Measurements from ENCODE around the gene ADAMTS16. TPM values are rescaled to one million over a fixed set of nuclear protein-coding genes. Genes with fewer than 3 reads are reported as not detected.

ADAMTS16 gene
- total and polyA plus RNA-seq, 9 of the 15 experiments (the other 6 are each of a cell fraction or from before 2014, with no cell fraction given) = not detected

DNA sequence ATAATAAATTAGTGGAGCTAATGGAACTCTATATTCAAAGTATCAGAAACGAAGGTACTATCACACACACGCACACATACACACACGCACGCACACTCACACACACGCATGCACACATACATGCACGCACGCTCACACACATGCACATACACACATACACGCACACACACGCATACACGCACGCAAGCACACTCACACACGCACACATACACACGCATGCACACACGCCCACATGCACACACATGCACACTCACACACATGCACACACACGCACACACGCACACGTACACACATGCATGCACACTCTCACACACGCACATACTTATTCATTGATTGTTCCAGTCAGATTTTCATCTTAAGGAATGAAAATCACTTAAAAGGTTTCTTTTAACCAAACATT is 212.5 kb downstream of the ADAMTS16 start (continued):
- TF ChIP-seq TRIM24 (IDR thresholded peaks at IDR 0.05) (0 out of 4 replicates have a peak, but pooled peaks of 1 of the 2 experiments have one; percentile 20), SREBF2 (CRISPR knock-in tag; IDR thresholded peaks at IDR 0.05) (no peak), ZNF408 (CRISPR knock-in tag; IDR thresholded peaks at IDR 0.05; ENCODE audit: low read depth) (no peak)

DNA sequence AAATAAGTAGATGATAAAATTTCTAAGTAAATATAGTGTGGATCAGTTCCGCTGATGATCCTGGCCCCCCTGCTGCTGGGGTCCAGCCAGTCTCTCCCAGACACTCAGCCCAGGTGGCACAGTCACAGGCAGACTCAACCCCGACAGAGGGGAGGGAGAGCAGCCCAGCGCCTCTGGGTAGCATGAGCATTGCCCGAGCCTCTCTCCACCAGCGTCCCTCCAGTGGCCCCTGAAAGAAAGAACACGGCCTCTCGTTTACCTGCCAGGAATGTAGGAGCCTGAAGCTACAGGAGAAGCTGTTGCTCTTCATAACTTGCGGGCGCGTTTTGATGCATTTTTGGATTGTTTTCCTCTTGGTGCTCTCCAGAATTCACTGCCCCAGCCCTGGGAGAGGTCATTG is 213.6 kb downstream of the ADAMTS16 start:
- H3K27ac ChIP-seq (ENCODE audit: extremely low read depth, low read depth, low read length) = no peak overlapping the region
- H4K20me1 ChIP-seq (replicated peaks; ENCODE audit: control insufficient read depth, insufficient read depth, low read length) = no peaks in the 10 kb centered on the region
- no peaks in the 10 kb centered on the region for H3K79me2 ChIP-seq (ENCODE audit: control insufficient read depth, insufficient read depth, low read length)
- no peak overlapping the region for H3K9ac ChIP-seq (ENCODE audit: insufficient read depth in 1 of 2, low read depth in 2 of 2, low read length in 2 of 2)
- intact Hi-C loops (cut with micrococcal nuclease) = no loop called here
- peaks cover 0 to 28% of the 10 kb centered on the region in 2 experiments; a peak in 3 of 5 replicates for H3K4me1 ChIP-seq (replicated peaks in 1 of 2; ENCODE audit: control insufficient read depth in 2 of 2, insufficient read depth in 2 of 2, low read length in 2 of 2)
- H2AFZ ChIP-seq (ENCODE audit: low read depth, low read length) = 0 out of 2 replicates have a peak overlapping the region, but pooled peaks have one; percentile 1
- ChIA-PET CTCF (ENCODE audit: low intra/inter-chr PET ratio) (no interaction called here), POLR2A (no interaction called here)
- WGBS (ENCODE audit: insufficient coverage, low coverage, missing lambda C conversion rate) = 8% methylated on average over 10 of the region's 10 CpGs
- TF ChIP-seq, protein P1, sequence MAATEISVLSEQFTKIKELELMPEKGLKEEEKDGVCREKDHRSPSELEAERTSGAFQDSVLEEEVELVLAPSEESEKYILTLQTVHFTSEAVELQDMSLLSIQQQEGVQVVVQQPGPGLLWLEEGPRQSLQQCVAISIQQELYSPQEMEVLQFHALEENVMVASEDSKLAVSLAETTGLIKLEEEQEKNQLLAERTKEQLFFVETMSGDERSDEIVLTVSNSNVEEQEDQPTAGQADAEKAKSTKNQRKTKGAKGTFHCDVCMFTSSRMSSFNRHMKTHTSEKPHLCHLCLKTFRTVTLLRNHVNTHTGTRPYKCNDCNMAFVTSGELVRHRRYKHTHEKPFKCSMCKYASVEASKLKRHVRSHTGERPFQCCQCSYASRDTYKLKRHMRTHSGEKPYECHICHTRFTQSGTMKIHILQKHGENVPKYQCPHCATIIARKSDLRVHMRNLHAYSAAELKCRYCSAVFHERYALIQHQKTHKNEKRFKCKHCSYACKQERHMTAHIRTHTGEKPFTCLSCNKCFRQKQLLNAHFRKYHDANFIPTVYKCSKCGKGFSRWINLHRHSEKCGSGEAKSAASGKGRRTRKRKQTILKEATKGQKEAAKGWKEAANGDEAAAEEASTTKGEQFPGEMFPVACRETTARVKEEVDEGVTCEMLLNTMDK (IDR thresholded peaks at IDR 0.05; ENCODE audit: borderline replicate concordance, insufficient read depth, low read depth, low read length, poor library complexity, severe bottlenecking) = no peak
- no peak for TF ChIP-seq RBM22 (IDR thresholded peaks at IDR 0.05; ENCODE audit: low read depth, low read length, poor library complexity, severe bottlenecking)
- no peak for TF ChIP-seq MAFF (IDR thresholded peaks at IDR 0.05; ENCODE audit: low read length)
- no peak for TF ChIP-seq SMAD4 (CRISPR knock-in tag; conservative IDR thresholded peaks at IDR 0.05)
- no peak for TF ChIP-seq ZNF134 (CRISPR knock-in tag; conservative IDR thresholded peaks at IDR 0.05)
- no peak for TF ChIP-seq DPF2 (IDR thresholded peaks at IDR 0.05)
- no peak for TF ChIP-seq POLR2A (conservative IDR thresholded peaks at IDR 0.05)
- TF ChIP-seq ZNF778 (CRISPR knock-in tag; IDR thresholded peaks at IDR 0.05) = no peak
- TF ChIP-seq, protein P2, sequence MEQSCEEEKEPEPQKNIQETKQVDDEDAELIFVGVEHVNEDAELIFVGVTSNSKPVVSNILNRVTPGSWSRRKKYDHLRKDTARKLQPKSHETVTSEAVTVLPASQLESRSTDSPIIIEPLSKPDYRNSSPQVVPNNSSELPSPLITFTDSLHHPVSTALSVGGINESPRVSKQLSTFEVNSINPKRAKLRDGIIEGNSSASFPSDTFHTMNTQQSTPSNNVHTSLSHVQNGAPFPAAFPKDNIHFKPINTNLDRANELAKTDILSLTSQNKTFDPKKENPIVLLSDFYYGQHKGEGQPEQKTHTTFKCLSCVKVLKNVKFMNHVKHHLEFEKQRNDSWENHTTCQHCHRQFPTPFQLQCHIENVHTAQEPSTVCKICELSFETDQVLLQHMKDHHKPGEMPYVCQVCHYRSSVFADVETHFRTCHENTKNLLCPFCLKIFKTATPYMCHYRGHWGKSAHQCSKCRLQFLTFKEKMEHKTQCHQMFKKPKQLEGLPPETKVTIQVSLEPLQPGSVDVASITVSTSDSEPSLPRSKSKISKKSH (CRISPR knock-in tag; IDR thresholded peaks at IDR 0.05) = no peak
- TF ChIP-seq ZNF140 (CRISPR knock-in tag; IDR thresholded peaks at IDR 0.05) = no peak
- TF ChIP-seq ZKSCAN1 (IDR thresholded peaks at IDR 0.05; ENCODE audit: low read depth, low read length) = no peak
- no peak overlapping the region for H3K4me3 ChIP-seq
- no peaks in the 10 kb centered on the region for H3K36me3 ChIP-seq (ENCODE audit: control insufficient read depth, insufficient read depth, low read length)
- no TSS peak for BruUV-seq (replicated peaks)
- no peak overlapping the region for H3K4me2 ChIP-seq (ENCODE audit: insufficient read depth, low read length)
- peaks cover 0 to 11% of the 10 kb centered on the region in 2 experiments; a peak in 1 of 5 replicates for H3K27me3 ChIP-seq (ENCODE audit: control insufficient read depth in 2 of 2, insufficient read depth in 2 of 2, low read length in 2 of 2)
- in situ Hi-C loops (cut with MboI) = no loop called here
- H3K9me1 ChIP-seq (ENCODE audit: control insufficient read depth, insufficient read depth, low read length) = no peaks in the 10 kb centered on the region
- peaks cover 2% of the 10 kb centered on the region; the same call in 1 of the 2 replicates for H3K9me3 ChIP-seq (replicated peaks; ENCODE audit: control insufficient read depth, insufficient read depth, low read depth, low read length)
- DNase-seq (ENCODE audit: extremely low read depth in 1 of 4, low spot score in 3 of 4) (no peak), FAIRE-seq (no peak), ATAC-seq (peak; percentile 29; the same call in 2 of the 3 replicates)
